GM21381 (cell line): ENCODE results near the gene SATB1.

Source experiments
- ATAC-seq: cut with Tn5 transposase; IDR thresholded peaks from one replicate; pipeline ENCODE4 v1.9.1; 2021; ENCODE audit warnings: mild to moderate bottlenecking, moderate library complexity; ENCODE audit not compliant: unreplicated experiment

The SATB1 gene

GRCh38 chr3:18402239-18402799 lies 22.8 kb downstream of the SATB1 start:
- no peak for ATAC-seq

DNA sequence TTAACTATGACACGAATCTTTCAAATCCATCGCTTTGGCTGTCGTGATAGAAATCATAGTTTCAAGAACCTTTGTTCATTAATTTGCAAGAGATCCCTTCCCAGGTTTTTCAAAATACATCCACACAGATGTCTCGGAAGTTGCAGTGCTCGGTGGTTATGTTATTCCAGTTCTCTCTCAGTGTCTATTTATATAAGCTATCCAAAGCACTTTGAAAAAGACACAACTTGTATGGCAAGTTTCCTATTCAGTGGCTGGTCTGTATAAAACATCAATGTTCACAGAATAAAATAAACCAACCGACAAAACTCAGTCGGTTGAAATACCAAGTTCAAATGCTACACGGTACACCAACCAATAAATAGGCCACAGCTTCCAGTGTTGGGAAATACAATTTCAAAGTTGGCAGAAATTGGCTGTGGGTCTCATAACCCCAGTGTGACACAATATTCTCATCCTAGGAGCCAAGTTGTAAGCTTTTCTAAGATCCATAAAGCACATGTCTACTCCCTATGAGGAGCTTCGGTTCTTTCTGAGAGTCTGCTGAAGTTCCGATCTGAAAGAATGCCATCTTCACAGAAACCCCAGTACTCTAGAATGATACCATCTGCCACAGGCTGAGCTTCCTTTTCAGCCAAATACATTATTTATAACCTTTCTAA lies 23.7 kb downstream of the SATB1 start:
- no peak for ATAC-seq

GRCh38 chr3:18398448-18398847 lies 26.7 kb downstream of the SATB1 start:
- no peak for ATAC-seq

GRCh38 chr3:18396428-18396827 lies 28.7 kb downstream of the SATB1 start:
- no peak for ATAC-seq

GRCh38 chr3:18394384-18394995 lies 30.6 kb downstream of the SATB1 start:
- ATAC-seq = no peak

DNA sequence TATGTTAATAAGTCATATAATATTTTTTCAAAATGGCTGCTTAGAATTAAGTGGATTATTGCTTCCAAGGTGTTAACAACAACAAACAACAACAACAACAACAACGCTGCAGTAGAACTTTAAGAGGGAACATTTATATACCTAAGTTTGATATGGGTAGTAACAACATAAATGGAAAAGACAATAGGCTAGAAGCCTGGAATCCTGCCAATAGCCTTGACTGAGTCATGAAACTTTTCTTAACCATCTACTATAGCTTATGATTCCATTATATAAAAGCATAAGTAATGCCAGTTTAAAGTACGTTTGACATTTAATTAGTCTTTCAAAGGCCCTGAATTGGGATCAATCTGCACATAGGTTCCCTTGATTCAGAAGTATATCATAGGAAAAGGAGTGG lies 31.2 kb downstream of the SATB1 start:
- no peak for ATAC-seq

- no peak for ATAC-seq
These were observed 35.0 kb downstream of the SATB1 start for GRCh38 chr3:18390024-18390660.

DNA sequence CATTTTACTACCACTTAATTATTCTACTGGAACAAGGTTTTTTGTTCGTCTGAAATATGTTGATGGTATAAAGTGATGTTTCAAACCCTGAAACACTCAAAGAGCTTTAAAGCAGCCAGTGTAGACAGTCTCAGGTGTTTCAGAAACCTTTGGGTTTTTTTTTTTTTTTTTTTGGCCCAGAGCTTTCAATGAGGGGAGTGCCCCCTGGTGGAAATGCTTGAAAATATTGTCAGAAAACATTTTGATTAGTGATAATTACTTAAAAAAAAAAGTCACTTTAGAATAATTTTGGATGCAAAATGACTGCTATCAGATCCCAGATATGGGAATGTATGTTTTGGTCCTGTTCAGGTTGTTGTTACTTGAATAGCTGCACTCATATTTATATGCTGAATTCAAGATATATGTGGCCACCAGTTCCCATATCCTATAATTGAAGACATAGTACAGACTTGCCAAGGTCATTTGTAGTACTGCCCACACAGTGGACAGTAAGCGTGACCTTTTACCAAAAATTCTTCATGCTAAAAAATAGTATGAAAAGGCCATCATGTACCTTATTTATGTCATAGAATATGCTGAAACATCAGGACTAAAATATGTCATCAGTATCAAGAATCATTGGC lies 35.9 kb downstream of the SATB1 start:
- ATAC-seq = no peak

DNA sequence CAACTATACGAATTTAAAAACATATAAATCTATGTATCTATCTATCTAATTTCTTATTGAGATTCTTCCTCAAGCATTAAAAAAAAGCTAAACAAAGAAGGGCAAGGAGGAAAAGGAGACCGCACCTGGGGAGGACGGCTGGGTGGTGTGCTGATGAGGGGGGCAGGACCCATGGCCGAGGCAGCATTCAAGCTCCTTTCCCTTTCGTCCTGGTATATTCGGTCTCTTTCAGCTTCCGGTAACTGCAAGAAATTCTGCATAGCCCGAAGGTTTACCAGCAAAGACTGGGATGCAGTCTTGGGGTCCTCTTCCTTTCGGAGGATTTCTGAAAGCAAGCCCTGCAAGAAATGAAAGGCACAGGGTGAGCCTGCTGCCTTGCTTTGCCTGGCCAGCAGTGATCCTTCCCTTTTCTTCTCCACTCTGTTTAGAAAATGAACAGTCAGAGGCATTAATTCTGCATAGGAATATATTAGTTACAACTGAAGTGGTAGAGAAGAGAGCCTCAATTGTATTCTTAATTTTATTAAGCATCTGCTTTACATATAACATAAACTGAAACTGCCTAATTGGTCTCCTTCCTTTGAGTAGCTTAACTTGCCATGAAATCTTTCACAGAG lies 38.8 kb downstream of the SATB1 start:
- ATAC-seq = no peak

GRCh38 chr3:18385706-18386105 lies 39.4 kb downstream of the SATB1 start:
- no peak for ATAC-seq

- ATAC-seq = no peak
These were observed 42.3 kb downstream of the SATB1 start for GRCh38 chr3:18382760-18383369.

- ATAC-seq = no peak
These were observed 45.5 kb downstream of the SATB1 start for GRCh38 chr3:18379647-18380046.

DNA sequence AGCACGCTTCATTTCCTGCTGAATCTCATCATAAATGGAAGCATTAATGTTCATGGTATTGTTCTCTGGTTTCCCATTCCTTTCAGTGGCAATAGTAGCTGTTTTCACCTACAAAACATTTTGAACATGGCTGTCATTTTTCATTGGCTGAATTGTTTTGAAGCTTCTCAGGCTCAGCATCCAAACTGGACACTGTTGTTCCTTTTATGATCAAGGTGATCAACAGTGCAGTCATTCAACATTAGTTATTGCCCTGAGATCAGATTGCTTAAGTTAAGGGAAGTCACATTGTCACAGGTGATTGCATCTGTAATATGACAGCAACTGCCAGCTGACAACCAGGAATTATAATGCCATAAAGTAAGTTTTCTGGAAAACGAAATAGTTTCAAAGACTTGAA lies 46.9 kb downstream of the SATB1 start:
- ATAC-seq = no peak

GRCh38 chr3:18376682-18377081 lies 48.5 kb downstream of the SATB1 start:
- ATAC-seq = no peak

DNA sequence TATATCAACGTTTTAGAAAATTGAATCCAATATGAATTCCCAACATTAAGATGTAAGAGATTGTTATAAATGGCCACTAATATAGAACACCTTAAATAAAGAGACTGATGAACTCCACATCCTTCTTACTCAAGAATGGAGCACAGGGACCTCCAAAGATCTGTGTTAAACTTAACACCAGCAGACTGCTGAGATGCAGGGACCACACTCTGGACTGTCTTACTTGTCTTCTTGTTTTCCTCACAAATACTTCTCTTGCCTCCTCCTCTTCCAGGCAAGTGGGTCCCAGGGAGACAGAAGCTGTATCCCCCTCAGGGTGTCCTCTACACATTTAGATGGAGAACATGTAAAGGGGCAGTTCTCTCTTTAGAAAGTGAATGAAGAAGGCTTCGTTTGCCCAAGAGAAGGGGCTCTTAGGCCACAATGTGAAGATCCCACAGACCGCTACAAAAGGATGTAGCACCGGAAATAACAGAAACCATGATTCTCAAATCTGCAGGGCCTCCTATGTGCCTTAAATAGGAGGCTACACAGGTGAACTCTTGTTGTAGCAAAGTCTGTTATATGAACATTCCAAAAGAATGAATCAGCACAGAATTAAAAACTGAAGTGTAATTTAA lies 52.2 kb downstream of the SATB1 start:
- no peak for ATAC-seq

GRCh38 chr3:18370672-18371071 lies 54.5 kb downstream of the SATB1 start:
- no peak for ATAC-seq

GRCh38 chr3:18369551-18370185 lies 55.5 kb downstream of the SATB1 start:
- ATAC-seq = no peak

DNA sequence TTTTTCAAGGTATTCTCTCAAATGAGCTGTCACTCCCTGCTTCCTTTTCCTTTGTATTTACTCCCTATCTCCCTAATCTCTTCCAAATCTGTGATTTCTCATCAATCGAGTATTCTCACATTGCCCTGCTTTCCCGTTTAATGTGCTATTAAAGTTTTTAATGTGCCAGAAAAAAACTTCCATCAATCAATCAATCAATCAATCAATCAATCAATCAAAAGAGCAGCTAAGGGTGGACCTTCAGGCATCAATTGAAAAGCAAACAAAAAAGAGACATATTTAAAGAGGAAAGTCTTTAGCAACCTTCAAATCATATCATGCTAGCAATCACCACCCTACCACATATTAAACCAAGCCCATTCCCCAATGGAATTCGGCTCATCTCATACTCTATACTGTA lies 58.9 kb downstream of the SATB1 start:
- ATAC-seq = no peak

DNA sequence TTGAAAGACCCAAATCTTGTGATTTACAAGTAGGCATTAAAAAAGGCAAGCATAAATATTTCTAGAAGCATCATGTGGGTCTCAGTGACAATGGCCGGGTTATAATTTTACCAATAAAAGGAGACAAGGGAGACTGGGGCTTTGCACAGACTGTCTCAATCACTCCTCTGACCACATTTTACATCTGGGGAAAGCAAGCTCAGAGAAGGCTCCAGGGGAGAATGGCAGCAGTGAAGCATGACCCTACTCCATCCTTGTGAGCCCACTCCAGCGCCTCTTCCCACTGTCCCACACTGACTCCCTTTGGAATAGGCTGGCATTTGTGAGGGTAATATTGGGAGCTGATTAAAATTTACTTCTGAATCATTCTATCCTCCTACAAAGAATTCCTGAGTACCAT lies 61.8 kb downstream of the SATB1 start:
- no peak for ATAC-seq

GRCh38 chr3:18357747-18358146 lies 67.4 kb downstream of the SATB1 start:
- no peak for ATAC-seq
